IMR-90 (cell line): ENCODE data around the gene SLC37A1. TPM values are rescaled to one million over a fixed set of nuclear protein-coding genes. Genes with fewer than 3 reads are reported as not detected.

Experiments
- ATAC-seq: fragments of 200-7000 bp; cut with Tn5 transposase; 2 replicates; pipeline ENCODE4 v1.9.1; 2020; ENCODE audit warnings: low read depth, mild to moderate bottlenecking, moderate library complexity
- BruUV-seq: library from RNA; stranded (reverse); fragments of 400-500 nt; replicated peaks from 2 replicates; lab custom pipeline; 2021; lab: Mats Ljungman, UMichigan
- CTCF ChIA-PET: fragments of 300-600 bp; formaldehyde crosslinking; extraction: SDS; loops from one replicate; lab custom pipeline; 2021; ENCODE audit warnings: antibody characterized with exemption; lab: Yijun Ruan, JAX
- POLR2A ChIA-PET: fragments of 300-600 bp; sonication (Branson Sonifier 250); formaldehyde crosslinking; loops from one replicate; lab custom pipeline; 2022; ENCODE audit warnings: antibody characterized with exemption; ENCODE audit not compliant: unreplicated experiment; lab: Charles Lee
- DNase-seq: peaks from one replicate; pipeline ENCODE4 v3.0.0; 2013
- H2AFZ ChIP-seq: replicated peaks from 2 replicates; pipeline ENCODE3; 2013; ENCODE audit warnings: low read length, mild to moderate bottlenecking; ENCODE audit not compliant: poor library complexity
- H2AK5ac ChIP-seq: 2 replicates; pipeline ENCODE4 v1.6.1; 2013; ENCODE audit warnings: low read depth, low read length, inconsistent platforms
- H2AK9ac ChIP-seq: replicated peaks from 2 replicates; pipeline ENCODE3; 2013; ENCODE audit warnings: mild to moderate bottlenecking, low read depth, low read length, moderate library complexity; ENCODE audit not compliant: poor library complexity
- H2BK120ac ChIP-seq: 2 replicates; pipeline ENCODE4 v1.6.1; 2013; ENCODE audit warnings: low read depth, low read length, inconsistent platforms
- H2BK15ac ChIP-seq: 3 replicates; pipeline ENCODE4 v1.6.1; 2013; ENCODE audit warnings: low read depth, low read length, inconsistent platforms
- H2BK20ac ChIP-seq: 2 replicates; pipeline ENCODE4 v1.6.1; 2013; ENCODE audit warnings: low read depth, mild to moderate bottlenecking, inconsistent platforms, low read length, moderate library complexity
- H2BK5ac ChIP-seq: 2 replicates; pipeline ENCODE4 v1.6.1; 2013; ENCODE audit warnings: mild to moderate bottlenecking, low read depth, low read length, inconsistent platforms; ENCODE audit not compliant: poor library complexity, severe bottlenecking
- H3K14ac ChIP-seq: replicated peaks from 2 replicates; pipeline ENCODE4 v1.6.1; 2013; ENCODE audit warnings: low read depth, low read length, inconsistent platforms
- H3K18ac ChIP-seq: 2 replicates; pipeline ENCODE4 v1.6.1; 2013; ENCODE audit warnings: low read depth, low read length, control low read depth
- H3K23ac ChIP-seq: 2 replicates; pipeline ENCODE4 v1.6.1; 2013; ENCODE audit warnings: low read depth, low read length, inconsistent platforms
- H3K27ac ChIP-seq: 2 replicates; pipeline ENCODE4 v1.5.1; 2013; ENCODE audit warnings: mild to moderate bottlenecking, control low read depth, low read length; ENCODE audit not compliant: insufficient read depth
- H3K27me3 ChIP-seq: 2 replicates; pipeline ENCODE4 v1.6.1; 2013; ENCODE audit warnings: low read length; ENCODE audit not compliant: control insufficient read depth, insufficient read depth
- H3K36me3 ChIP-seq: 2 replicates; pipeline ENCODE4 v1.6.1; 2013; ENCODE audit warnings: low read length, mixed read lengths; ENCODE audit not compliant: control insufficient read depth, insufficient read depth
- H3K4ac ChIP-seq: 2 replicates; pipeline ENCODE4 v1.6.1; 2013; ENCODE audit warnings: low read depth, low read length, inconsistent platforms
- H3K4me1 ChIP-seq: 2 replicates; pipeline ENCODE4 v1.6.1; 2013; ENCODE audit warnings: low read length, mixed read lengths; ENCODE audit not compliant: control insufficient read depth, insufficient read depth
- H3K4me2 ChIP-seq: 2 replicates; pipeline ENCODE4 v1.6.1; 2013; ENCODE audit warnings: low read depth, mild to moderate bottlenecking, control low read depth, low read length, moderate library complexity
- H3K4me3 ChIP-seq: 2 replicates; pipeline ENCODE4 v1.5.1; 2013; ENCODE audit warnings: low read depth, mild to moderate bottlenecking, control low read depth, low read length, moderate library complexity; ENCODE audit not compliant: insufficient read depth
- H3K56ac ChIP-seq: 2 replicates; pipeline ENCODE4 v1.6.1; 2013; ENCODE audit warnings: low read length, inconsistent platforms; ENCODE audit not compliant: insufficient read depth; ENCODE audit errors: extremely low read depth
- H3K79me1 ChIP-seq, 2 experiments: 2 replicates each; pipeline ENCODE4 v1.6.1; 2013; ENCODE audit warnings: low read length in 2 of 2, inconsistent platforms in 1 of 2, low read depth in 1 of 2
- H3K9ac ChIP-seq: 2 replicates; pipeline ENCODE4 v1.6.1; 2013; ENCODE audit warnings: low read depth, low read length, control low read depth
- H3K9me1 ChIP-seq: 2 replicates; pipeline ENCODE4 v1.6.1; 2013; ENCODE audit warnings: low read length, inconsistent platforms; ENCODE audit not compliant: insufficient read depth
- H3K9me3 ChIP-seq: 2 replicates; pipeline ENCODE4 v1.6.1; 2013; ENCODE audit warnings: low read length; ENCODE audit not compliant: control insufficient read depth, insufficient read depth
- H4K20me1 ChIP-seq: 2 replicates; pipeline ENCODE4 v1.6.1; 2013; ENCODE audit warnings: low read length, inconsistent platforms; ENCODE audit not compliant: insufficient read depth
- H4K5ac ChIP-seq: 2 replicates; pipeline ENCODE4 v1.6.1; 2013; ENCODE audit warnings: mild to moderate bottlenecking, low read depth, low read length, control low read depth
- H4K8ac ChIP-seq, 2 experiments: 2 replicates each; pipeline ENCODE4 v1.6.1; 2013; ENCODE audit warnings: low read depth in 2 of 2, low read length in 2 of 2, control low read depth in 1 of 2, inconsistent platforms in 1 of 2
- H4K91ac ChIP-seq: 2 replicates; pipeline ENCODE4 v1.6.1; 2013; ENCODE audit warnings: low read depth, low read length, inconsistent platforms; ENCODE audit not compliant: insufficient read depth
- BHLHE40 ChIP-seq: fragments of 150-350 bp; IDR thresholded peaks from 2 replicates; pipeline ENCODE4 v1.6.1; 2016; ENCODE audit warnings: mild to moderate bottlenecking, low read depth, low read length
- CEBPB ChIP-seq: IDR thresholded peaks from 2 replicates; pipeline ENCODE4 v1.6.1; 2012; ENCODE audit warnings: low read depth, low read length, improper control_type of control experiment
- CHD1 ChIP-seq: IDR thresholded peaks from 2 replicates; pipeline ENCODE4 v1.6.1; 2012; ENCODE audit warnings: low read depth, low read length, improper control_type of control experiment
- MAFK ChIP-seq: IDR thresholded peaks from 2 replicates; pipeline ENCODE4 v1.6.1; 2012; ENCODE audit warnings: low read depth, low read length, improper control_type of control experiment
- MAZ ChIP-seq: IDR thresholded peaks from 2 replicates; pipeline ENCODE4 v1.6.1; 2012; ENCODE audit warnings: low read depth, mild to moderate bottlenecking, low read length, improper control_type of control experiment, moderate library complexity, borderline replicate concordance
- NFE2L2 ChIP-seq: fragments of 150-350 bp; IDR thresholded peaks from 2 replicates; pipeline ENCODE4 v1.6.1; 2016; ENCODE audit warnings: low read depth, mild to moderate bottlenecking, low read length
- POLR2A ChIP-seq: IDR thresholded peaks from 2 replicates; pipeline ENCODE4 v1.6.1; 2012; ENCODE audit warnings: mild to moderate bottlenecking, low read depth, low read length
- RAD21 ChIP-seq: IDR thresholded peaks from 2 replicates; pipeline ENCODE4 v1.6.1; 2012; ENCODE audit warnings: low read length, improper control_type of control experiment
- RCOR1 ChIP-seq: IDR thresholded peaks from 2 replicates; pipeline ENCODE4 v1.6.1; 2012; ENCODE audit warnings: mild to moderate bottlenecking, low read length, improper control_type of control experiment; ENCODE audit not compliant: insufficient replicate concordance
- RFX5 ChIP-seq: IDR thresholded peaks from 2 replicates; pipeline ENCODE4 v1.8.0; 2012; ENCODE audit warnings: low read depth, mild to moderate bottlenecking, low read length, moderate library complexity
- SMC3 ChIP-seq: fragments of 150-350 bp; IDR thresholded peaks from 2 replicates; pipeline ENCODE4 v1.6.1; 2016; ENCODE audit warnings: low read depth, mild to moderate bottlenecking, antibody characterized with exemption, low read length, moderate library complexity
- WGBS, 2 experiments: methylation state at CpG; one replicate each; pipeline versions ENCODE4 v1.1.5 to v1.1.7; 2013; ENCODE audit warnings: missing lambda C conversion rate in 2 of 2; ENCODE audit not compliant: insufficient read length in 1 of 2; ENCODE audit errors: extremely low coverage in 2 of 2; 5-methylcytosine and 5-hydroxymethylcytosine counted together
- dilution Hi-C: fragments of 300-500 bp; cut with HindIII; formaldehyde crosslinking; loops from one replicate; pipeline ENCODE4 v1.14.3; 2018; ENCODE audit warnings: low sequenced_read_pairs; ENCODE audit not compliant: unreplicated experiment
- in situ Hi-C: fragments of 300-500 bp; cut with MboI; formaldehyde crosslinking; loops from 3 replicates; pipeline ENCODE4 v1.14.3; 2019; ENCODE audit warnings: low sequenced_read_pairs, inconsistent platforms, mixed read lengths
- intact Hi-C: fragments of 100-400 bp; cut with micrococcal nuclease; formaldehyde crosslinking; loops from 2 replicates; pipeline ENCODE4 v1.10.0; 2022
- polyA plus RNA-seq, 3 experiments: library from polyadenylated mRNA; depleted of rRNA; stranded (reverse); fragments of >200 nt; gene quantifications; 2 replicates each; pipeline ENCODE4 v1.2.3, GENCODE V29; 2012; ENCODE audit warnings: low replicate concordance in 1 of 3
- total RNA-seq: library from RNA; depleted of rRNA; stranded (reverse); fragments of >200 nt; gene quantifications from 2 replicates; pipeline ENCODE4 v1.2.3, GENCODE V29; 2012
- TF ChIP-seq, protein P1 (sequence below): fragments of 150-350 bp; IDR thresholded peaks from 2 replicates; pipeline ENCODE4 v1.6.1; 2016; ENCODE audit warnings: low read depth, mild to moderate bottlenecking, low read length, moderate library complexity, borderline replicate concordance
- TF ChIP-seq, protein P2 (sequence below): conservative IDR thresholded peaks from 2 replicates; pipeline ENCODE4 v1.5.1; 2012; ENCODE audit warnings: mild to moderate bottlenecking, low read depth, low read length, improper control_type of control experiment
- TF ChIP-seq, protein P3 (sequence below): fragments of 150-350 bp; IDR thresholded peaks from 2 replicates; pipeline ENCODE4 v1.6.1; 2017; ENCODE audit warnings: mild to moderate bottlenecking, antibody characterized with exemption, low read length, low read depth

The SLC37A1 gene
- total and polyA plus RNA-seq, 2 of the 4 experiments (the other 2 are of a cell fraction) = 0.36 to 0.48 TPM

DNA sequence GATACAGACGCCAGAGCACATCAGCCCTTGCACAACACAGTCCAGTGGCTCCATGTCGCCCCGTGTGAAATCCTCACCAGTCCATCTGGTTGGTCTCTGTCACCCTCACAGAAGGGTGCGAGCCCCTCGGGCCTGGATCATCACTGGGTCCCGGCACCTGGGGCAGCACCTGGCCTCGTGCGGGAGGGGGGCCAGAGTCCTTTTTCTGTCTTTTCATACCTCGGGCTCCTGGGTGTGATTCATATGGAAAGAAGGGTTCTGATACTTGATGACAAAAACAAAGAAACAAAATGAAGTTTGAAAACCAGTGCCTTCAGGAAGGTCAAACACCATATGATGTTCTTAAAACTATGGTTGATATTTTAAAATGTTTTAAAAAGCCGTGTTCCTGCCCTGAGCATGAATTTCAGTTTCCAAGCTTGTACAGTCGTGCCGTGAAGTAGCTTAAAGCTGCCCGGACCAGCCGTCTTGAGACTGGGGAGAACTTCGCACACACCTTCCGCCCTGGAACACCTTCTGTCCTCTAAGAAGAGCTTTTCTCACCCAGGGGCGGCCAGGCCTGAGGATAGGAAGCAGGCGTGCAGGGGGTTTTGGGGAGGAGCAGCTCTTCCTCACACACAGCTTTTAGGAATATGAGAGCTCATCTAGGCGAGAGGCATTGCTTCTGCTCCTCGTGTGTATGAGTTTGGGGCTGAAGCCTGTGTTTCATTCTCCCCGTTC is 35.2 kb downstream of the SLC37A1 start:
- WGBS, 2 experiments = 100% methylated on average over 1 of the region's 21 CpGs; no CpG with 5 or more reads in 1 of the 2 experiments
- H2BK120ac ChIP-seq = no peak overlapping the region
- no peak overlapping the region for H4K5ac ChIP-seq
- no peak overlapping the region for H3K56ac ChIP-seq
- H4K20me1 ChIP-seq = no peaks in the 10 kb centered on the region
- H3K4me1 ChIP-seq = no peaks in the 10 kb centered on the region
- H2AFZ ChIP-seq = no peak overlapping the region
- H2AK9ac ChIP-seq = no peak overlapping the region
- no peak overlapping the region for H2BK20ac ChIP-seq
- no peak overlapping the region for H4K8ac ChIP-seq
- H3K18ac ChIP-seq = no peak overlapping the region
- TF ChIP-seq CEBPB = no peak
- TF ChIP-seq, protein P1, sequence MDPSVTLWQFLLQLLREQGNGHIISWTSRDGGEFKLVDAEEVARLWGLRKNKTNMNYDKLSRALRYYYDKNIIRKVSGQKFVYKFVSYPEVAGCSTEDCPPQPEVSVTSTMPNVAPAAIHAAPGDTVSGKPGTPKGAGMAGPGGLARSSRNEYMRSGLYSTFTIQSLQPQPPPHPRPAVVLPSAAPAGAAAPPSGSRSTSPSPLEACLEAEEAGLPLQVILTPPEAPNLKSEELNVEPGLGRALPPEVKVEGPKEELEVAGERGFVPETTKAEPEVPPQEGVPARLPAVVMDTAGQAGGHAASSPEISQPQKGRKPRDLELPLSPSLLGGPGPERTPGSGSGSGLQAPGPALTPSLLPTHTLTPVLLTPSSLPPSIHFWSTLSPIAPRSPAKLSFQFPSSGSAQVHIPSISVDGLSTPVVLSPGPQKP = no peak
- TF ChIP-seq SMC3 = no peak
- no peak for TF ChIP-seq MAFK
- no peak for TF ChIP-seq MAZ
- TF ChIP-seq RAD21 = no peak
- TF ChIP-seq RCOR1 = no peak
- TF ChIP-seq NFE2L2 = no peak
- TF ChIP-seq CHD1 = no peak
- no peak for TF ChIP-seq RFX5
- TF ChIP-seq, protein P2, sequence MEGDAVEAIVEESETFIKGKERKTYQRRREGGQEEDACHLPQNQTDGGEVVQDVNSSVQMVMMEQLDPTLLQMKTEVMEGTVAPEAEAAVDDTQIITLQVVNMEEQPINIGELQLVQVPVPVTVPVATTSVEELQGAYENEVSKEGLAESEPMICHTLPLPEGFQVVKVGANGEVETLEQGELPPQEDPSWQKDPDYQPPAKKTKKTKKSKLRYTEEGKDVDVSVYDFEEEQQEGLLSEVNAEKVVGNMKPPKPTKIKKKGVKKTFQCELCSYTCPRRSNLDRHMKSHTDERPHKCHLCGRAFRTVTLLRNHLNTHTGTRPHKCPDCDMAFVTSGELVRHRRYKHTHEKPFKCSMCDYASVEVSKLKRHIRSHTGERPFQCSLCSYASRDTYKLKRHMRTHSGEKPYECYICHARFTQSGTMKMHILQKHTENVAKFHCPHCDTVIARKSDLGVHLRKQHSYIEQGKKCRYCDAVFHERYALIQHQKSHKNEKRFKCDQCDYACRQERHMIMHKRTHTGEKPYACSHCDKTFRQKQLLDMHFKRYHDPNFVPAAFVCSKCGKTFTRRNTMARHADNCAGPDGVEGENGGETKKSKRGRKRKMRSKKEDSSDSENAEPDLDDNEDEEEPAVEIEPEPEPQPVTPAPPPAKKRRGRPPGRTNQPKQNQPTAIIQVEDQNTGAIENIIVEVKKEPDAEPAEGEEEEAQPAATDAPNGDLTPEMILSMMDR = no peak
- TF ChIP-seq BHLHE40 = no peak
- TF ChIP-seq POLR2A = no peak
- TF ChIP-seq, protein P3, sequence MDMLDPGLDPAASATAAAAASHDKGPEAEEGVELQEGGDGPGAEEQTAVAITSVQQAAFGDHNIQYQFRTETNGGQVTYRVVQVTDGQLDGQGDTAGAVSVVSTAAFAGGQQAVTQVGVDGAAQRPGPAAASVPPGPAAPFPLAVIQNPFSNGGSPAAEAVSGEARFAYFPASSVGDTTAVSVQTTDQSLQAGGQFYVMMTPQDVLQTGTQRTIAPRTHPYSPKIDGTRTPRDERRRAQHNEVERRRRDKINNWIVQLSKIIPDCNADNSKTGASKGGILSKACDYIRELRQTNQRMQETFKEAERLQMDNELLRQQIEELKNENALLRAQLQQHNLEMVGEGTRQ = no peak
- DNase-seq (no peak), ATAC-seq (no peak)
- no peak overlapping the region for H4K91ac ChIP-seq
- in situ Hi-C loops (no loop called here), dilution Hi-C loops (no loop called here), intact Hi-C loops (no loop called here)
- no peak overlapping the region for H3K27ac ChIP-seq
- H3K14ac ChIP-seq = no peak overlapping the region
- no peak overlapping the region for H3K4me3 ChIP-seq
- H3K9me3 ChIP-seq = no peaks in the 10 kb centered on the region
- H2BK15ac ChIP-seq = no peak overlapping the region
- no peak overlapping the region for H3K9ac ChIP-seq
- H3K79me1 ChIP-seq = no peaks in the 10 kb centered on the region
- no peak overlapping the region for H3K23ac ChIP-seq
- no peak overlapping the region for H3K4ac ChIP-seq
- BruUV-seq = no TSS peak
- H2BK5ac ChIP-seq = no peak overlapping the region
- ChIA-PET CTCF (interaction anchor here (0.7 kb wide), 1 partner anchor 26 kb away, joined by 3 read pairs; no protein-coding TSS in a partner anchor), POLR2A (interaction anchor here (0.5 kb wide), 1 partner anchor 425 kb away, joined by 4 read pairs; no protein-coding TSS in a partner anchor)
- H3K4me2 ChIP-seq = no peak overlapping the region
- H3K36me3 ChIP-seq = no peaks in the 10 kb centered on the region
- H2AK5ac ChIP-seq = no peak overlapping the region
- H3K27me3 ChIP-seq = peaks cover 6% of the 10 kb centered on the region; the same call in 1 of the 2 replicates
- H3K9me1 ChIP-seq = no peaks in the 10 kb centered on the region
